HG03095 (cell line): ENCODE measurements around the gene PGP.
"Not testable (repeated sequence)": the region's sequence is repeated elsewhere in the genome, so short reads cannot be mapped to it uniquely, and the experiment has no call there.

ENCODE experiments used
- ATAC-seq: cut with Tn5 transposase; IDR thresholded peaks from one replicate; pipeline ENCODE4 v1.9.1; 2021; ENCODE audit warnings: moderate library complexity; ENCODE audit not compliant: unreplicated experiment

Gene PGP, protein sequence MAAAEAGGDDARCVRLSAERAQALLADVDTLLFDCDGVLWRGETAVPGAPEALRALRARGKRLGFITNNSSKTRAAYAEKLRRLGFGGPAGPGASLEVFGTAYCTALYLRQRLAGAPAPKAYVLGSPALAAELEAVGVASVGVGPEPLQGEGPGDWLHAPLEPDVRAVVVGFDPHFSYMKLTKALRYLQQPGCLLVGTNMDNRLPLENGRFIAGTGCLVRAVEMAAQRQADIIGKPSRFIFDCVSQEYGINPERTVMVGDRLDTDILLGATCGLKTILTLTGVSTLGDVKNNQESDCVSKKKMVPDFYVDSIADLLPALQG

DNA sequence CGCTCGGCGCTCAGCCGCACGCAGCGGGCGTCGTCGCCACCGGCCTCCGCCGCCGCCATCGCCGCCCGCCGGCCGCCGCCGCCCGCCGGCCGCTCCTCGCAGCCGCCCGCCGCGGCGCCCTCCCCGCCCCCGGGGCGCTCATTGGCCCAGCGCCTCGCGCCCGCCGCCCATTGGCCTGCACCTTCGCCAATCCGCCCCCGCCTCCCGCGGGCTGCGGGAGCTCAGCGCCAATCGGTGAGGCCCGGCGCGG is at the start of gene PGP:
Gene PGP, minus strand, starts transcription at position 122 of the 250 bp plus-strand sequence. Its CDS starts 63 bp downstream, at position 59.
- peak; percentile 78 for ATAC-seq

DNA sequence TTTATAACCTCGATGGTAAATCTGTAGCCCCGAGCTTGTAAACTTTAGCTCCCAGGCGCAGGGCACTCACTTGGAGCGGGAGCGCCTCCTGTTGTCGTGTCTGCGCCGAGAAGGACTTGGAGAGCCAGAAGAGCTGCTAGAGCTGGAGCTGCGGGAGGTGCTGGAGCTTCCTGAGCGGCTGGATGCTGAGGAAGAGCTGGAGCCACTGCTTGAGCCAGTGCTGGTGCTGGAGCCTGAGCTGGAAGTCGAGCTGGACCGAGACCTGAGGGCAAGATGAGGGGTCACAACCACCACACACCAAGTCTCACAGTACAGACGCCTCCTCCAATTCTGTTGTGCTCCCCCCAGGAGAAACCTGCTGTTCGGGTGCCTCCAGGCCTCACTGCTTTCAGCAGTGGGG is 48.4 kb upstream of the PGP start:
- ATAC-seq = not testable (repeated sequence)

DNA sequence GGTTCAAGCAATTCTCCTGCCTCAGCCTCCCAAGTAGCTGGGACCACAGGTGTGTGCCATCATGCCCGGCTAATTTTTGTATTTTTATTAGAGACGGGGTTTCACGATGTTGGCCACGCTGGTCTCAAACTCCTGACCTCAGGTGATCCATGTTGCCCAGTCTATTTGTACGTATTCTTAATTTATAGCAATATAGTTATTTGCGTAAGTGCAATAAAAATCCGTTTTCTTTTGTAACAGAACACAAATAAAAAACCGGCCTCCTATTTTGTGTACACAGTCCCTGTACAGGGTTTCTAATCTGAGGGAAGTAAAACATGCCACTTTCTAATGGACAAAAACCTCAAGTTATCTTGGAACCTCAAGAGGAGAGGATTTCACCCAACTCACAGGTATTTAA is 45.6 kb upstream of the PGP start:
- no peak for ATAC-seq

DNA sequence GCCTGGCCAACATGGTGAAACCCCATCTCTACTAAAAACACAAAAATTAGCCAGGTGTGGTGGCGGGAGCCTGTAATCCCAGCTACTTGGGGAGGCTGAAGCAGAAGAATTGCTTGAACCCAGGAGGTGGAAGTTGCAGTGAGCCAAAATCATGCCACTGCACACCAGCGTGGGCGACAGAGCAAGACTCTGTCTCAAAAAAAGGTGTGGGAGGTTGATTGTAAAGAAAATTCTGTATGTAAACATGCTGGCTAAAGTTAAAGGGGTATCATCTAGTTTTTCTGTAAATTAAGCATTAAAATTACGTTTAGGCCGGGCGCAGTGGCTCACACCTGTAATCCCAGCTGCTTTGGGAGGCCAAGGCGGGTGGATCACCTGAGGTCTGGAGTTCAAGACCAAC is 43.9 kb upstream of the PGP start:
- not testable (repeated sequence) for ATAC-seq

DNA sequence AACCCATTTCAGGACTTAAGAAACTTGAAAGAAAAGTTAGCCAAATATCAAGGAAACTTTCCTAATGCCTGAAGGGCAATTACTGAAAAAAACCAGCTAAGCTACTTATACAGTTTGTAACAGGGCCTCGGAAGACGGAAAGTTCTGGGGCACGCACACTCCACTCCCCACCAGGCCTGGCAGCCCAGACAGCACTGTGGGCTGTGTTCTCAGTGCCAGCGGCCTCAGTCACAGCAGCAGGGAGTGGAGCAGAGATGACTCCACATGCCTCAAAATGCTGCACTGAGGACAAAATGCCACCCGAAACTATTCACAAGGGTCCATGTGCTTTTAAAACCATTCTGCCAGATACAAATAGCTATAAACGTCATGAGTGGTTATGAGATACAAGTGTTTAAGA is 43.1 kb upstream of the PGP start:
- ATAC-seq = no peak

DNA sequence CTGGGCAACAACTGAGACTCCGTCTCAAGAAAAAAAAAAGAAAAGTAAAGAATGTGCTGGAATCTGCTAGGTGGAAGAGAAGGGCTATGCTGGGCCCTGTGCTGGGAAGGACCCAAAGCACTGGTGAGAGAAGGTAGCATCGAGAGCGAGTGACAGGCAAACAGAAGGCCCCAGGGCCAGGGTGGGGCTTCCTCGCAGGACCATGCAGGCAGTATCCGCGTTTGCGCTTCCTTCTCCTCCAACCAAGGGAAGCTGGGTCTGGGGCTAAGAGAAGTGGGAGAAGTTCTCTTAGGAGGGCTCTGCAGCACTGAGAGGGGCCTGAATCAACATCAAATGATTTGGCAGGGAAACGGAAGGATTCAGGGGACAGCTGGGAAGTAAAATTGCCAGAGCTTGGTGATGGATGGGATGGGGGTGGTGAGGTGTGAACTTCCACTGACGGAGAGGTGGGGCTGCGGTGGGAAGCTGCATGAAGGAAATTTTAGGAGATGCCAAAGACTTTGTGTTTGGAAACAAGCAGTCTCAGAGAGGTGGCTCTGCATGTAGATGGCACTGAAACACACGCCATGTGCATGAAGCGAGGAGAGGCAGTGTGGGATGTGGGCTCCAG is 42.0 kb upstream of the PGP start:
- ATAC-seq = no peak

DNA sequence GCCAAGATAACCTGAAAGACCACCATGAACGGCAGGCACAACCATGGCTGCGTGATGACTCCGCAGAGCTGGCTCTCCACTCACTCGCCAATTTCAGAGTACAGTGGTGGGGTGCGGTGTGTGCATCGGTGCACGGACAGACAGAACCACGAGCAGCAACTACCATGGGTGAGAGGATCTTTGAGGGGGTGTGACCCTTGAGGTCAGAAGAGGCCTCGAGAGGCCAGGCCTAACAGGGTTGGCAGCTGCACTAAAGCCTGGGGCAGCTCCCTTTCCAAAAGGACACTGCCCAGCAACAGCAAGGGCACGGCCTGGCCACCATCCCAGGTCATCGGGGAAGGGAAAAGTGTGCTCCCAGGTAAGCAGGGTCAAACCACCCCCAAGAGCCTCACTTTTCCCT is 38.7 kb upstream of the PGP start:
- ATAC-seq = no peak

DNA sequence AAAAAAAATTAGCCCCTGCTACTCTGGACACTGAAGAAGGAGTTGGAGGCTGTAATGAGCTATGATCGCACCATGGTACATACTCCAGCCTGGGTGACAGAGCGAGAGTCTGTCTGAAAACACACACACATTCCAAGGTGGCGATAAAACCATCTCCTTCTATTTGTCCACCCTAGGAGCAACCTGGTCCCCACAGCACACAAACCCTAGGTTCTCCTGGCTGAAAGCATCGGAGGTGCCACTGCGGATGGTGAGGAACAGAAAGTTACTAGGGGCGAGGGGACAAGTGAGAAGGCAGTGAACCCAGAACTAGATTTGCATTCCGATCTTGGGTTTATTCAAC is 38.1 kb upstream of the PGP start:
- no peak for ATAC-seq

DNA sequence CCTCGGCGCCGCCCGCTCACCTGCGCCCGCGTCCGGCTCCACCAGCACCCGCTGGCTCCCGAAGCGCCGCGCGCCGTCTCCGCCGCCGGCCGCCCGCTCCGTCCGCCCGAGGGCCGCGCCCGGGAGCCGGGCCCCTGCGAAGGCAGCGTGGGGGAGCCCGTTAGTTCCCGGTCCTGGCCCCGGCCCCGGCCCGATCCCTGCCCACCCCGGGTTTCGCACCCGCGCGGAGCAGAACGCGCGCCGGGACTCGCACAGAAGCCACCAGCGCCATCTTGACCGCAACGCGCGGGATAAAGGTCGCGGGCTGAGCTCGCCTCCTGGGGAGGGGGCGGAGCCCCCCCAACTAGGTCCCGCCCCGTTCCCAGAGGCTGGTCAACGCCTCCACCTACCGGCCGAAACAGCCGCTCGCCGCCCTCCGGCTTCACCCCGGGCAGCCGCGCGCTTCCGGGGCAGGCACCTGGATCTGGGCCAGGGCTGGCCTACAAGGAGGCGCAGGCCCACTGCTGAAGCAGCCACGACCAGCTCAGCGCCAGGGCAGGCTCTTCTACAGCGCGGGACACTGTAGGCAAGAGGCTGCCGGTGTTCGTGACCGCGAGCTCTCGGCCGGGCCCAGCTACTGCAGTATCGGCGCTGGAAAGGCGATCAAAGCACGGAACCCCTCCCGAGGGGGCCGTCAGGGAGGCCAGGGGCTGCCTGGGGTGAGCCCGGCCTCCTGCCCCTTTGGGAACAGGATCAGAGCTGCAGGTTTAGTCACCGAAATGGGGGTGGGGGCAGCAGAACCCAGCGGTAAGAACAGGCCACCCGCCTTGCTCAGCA is 36.9 kb upstream of the PGP start, which contains the start of gene ECI1:
Gene ECI1, minus strand, starts transcription at position 292 of the 816 bp plus-strand sequence. Its CDS starts 21 bp downstream, at position 271.
- peak; percentile 83 for ATAC-seq

DNA sequence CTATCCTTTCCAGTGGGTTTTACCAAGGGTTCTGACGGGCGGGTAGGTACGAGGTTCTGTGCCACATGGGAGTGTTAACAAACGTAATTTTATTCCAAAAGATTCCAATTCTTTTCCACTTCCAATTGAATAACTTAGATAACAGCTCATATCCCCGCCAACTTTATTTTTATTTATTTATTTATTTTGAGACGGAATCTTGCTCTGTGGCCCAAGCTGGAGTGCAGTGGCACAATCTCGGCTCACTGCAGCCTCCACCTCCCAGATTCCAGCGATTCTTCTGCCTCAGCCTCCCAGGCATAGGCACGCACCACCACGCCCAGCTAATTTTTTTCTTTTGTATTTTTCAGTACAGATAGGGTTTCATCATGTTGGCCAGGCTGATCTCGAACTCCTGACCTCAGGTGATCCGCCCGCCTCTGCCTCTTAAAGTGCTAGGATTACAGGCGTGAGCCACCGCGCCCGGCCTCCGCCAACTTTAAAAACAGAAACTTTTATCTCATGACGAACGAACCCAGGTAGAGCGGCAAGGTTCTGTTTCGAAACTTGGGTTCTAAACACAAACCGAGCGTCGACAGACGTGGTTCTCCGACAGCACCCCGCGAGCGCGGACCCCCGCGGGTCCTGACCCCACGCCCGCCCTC is 36.1 kb upstream of the PGP start:
- ATAC-seq = no peak

DNA sequence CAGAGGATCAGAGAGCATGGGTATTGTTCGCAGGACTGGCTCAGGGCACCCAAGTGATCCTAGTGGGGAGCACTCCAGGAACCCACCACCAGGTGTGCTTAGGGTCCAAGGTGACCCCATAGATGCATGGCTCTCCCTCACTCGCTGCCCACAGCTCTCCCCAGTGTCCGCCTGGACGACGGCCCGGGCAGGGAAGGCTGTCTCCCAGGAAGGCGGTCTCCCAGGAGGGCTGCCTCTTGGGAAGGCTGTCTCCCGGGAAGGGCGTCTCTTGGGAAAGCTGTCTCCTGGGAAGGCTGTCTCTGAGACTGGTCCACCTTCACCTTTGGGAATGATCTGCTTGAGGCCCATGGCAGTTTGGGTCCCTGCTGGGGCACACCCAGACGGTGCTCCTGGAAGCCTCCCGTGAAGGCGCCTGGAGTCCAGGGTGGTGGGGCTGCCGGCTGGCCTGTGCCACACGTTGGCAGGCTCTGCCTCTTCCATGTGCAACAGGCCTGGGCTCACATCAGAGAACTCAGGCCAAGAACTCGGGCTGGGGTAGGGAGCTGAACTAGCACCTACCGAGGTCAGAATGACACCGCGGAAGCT is 31.8 kb upstream of the PGP start:
- ATAC-seq = no peak

DNA sequence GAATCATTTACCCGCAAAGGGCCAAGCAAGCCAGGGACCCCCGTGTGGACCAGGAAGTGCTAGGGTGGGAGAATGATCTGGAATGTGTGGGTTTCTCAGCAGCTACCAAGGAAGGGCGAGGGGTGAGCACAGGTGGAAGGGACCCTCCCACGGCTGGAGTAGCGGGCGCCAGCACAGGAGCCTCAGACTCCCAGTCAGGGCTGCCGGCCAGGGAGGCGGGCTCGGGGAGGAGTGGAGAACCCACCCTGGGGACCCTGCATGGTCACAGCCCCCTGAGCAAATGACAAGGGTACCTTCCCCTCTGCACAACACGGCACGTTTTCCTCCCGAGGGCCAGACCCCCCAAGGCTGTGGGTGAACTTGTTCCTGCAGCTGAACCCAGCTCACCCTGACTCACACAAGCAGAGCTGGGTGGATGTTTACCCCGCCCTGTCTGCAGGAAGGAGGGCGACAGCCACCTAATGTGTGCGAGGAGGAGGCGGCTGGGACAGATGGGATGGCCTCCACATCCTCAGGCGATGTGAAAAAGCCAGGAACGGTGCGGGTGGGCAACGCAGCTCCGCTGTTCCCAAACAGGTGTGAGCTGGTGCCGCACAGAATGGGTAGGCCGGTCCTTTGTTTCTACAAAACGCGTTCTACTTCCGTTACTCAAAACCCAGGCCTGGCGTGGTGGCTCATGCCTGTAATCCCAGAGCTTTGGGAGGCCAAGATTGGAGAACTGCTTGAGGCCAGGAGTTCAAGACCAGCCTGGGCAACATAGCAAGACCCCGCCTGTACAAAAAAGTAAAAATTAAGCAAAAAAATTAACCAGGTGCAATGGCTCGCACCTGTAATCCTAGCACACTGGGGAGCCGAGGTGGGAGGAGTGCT is 30.5 kb upstream of the PGP start:
- no peak for ATAC-seq

DNA sequence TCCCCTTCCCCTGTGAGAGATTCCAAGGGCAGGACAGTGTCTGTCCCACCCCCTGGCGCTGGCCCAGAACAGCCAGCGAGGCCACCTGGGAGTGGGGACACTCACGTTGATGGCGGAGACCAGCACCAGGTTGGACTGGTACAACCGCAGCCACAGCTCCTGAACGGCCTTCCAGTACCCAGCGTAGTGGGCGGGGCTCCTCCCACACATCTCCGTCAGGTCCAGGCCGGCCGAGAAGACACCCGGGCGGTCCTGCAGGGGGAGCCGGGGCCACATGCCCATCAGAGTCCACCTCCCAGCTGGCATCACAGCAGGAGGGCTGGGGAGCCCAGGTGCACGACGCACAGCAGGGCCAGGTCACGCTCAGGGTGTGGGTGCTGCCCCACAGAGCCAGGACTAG is 29.7 kb upstream of the PGP start:
- no peak for ATAC-seq

DNA sequence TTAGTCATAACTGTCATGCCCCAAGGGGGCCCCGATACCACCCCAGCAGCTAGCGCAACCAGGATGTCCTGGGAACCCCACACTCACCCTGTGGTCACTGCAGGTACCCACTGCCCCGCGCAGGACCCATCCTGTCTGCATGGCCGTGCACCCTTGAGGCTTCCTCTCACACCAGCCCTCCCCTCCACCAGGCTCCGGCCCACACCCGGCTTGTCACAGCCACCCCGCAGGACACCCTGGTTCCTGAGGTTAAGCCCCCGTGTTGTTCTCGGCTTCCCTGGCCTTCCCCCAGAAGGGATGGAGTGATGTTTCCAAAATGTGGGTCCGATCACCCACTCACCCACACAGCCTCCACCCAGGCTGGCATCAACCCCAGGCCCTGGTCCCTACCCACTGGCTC is 29.1 kb upstream of the PGP start:
- no peak for ATAC-seq

DNA sequence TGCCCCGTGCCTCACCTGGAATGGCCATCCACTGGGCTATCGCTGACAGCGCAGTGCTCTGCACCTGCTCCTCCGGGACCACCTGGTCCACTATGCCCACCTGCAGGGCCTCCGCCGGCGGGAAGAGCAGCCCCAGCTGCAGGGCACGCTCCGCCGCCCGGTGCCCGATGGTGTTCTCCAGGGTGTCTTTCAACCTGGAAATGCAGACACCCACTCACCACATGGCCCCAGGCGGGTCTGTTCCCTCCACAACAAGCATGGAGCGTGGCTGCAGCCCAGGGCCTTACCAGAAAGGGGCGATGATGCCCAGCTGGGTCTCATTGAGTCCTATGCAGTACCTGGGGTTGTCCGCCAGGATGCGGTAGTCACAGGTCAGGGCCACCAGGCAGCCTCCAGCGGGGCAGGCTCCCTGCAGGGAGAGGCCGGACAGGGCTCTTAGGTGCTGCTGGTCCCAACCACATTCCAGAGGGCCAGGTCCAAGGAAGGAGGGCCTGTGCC is 28.4 kb upstream of the PGP start:
- no peak for ATAC-seq

DNA sequence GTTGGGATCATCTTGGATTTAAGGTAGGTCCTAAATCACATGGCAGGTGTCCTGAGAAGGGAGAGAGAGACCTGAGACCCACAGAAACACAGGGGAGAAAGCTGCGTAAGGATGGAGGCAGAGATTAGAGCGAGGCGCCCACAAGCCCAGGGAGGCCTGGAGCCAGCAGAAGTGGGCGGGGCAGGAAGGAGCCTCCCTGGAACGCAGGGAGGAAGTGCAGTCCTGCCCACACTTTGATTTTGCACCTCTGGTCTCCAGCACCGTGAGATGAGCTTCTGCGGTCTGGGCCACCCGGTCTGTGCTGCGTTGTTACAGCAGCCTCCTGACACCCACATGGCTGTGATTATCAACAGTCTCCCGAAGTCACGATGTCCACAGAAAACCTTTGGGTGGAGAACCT is 28.0 kb upstream of the PGP start:
- no peak for ATAC-seq

DNA sequence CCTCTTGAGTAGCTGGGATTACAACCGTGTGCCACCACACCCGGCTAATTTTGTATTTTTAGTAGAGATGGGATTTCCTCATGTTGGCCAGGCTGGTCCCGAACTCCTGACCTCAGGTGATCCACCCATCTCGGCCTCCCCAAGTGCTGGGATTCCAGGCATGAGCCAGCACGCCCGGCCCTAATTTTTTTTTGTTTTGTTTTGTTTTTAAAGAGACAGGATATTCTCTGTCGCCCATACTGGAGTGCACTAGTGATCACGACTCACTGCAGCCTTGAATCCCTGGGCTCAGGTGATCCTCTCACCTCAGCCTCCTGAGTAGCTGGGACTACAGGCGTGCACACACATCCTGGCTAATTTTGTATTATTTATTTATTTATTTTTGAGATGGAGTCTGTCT is 25.7 kb upstream of the PGP start:
- not testable (repeated sequence) for ATAC-seq

DNA sequence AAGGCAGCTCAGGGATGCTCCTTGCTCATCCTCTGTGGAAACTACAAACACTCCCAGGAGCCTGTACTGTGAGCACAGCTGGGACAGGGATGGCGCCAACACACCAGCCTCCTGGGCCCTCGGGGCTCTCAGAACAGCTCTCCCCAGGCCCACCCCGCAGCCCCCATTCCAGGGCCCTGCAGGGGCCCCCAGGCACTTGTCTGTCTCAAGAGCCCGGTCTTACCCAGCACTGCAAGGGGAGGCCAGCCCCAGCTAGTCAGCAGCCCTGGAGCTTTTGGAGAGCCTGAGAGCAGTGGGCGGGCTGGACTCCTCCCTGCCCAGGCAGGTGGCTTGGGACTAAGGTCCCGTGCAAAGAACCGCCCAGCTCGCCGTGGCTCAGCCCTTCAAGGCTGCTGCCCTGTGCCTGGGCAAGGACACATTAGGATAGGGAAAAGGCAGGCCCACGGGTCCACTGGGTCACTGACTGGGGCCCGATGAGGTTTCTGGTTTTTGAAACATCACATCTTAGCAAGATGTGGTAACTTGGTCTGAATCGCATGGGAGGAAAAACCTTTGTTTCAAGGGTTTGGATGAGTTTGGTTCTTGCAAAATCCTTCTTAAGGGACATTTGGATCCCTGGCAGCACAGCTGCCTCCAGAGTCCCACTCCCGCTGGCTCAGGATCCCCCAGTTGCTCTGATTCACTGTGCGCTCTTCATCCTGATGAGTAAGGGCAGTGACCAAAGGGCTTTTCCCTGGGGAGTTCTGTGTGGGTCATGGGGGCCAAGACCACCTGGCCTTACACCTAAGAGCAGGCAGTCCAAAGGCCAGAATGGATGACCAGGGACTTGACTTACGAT is 24.4 kb upstream of the PGP start:
- no peak for ATAC-seq

DNA sequence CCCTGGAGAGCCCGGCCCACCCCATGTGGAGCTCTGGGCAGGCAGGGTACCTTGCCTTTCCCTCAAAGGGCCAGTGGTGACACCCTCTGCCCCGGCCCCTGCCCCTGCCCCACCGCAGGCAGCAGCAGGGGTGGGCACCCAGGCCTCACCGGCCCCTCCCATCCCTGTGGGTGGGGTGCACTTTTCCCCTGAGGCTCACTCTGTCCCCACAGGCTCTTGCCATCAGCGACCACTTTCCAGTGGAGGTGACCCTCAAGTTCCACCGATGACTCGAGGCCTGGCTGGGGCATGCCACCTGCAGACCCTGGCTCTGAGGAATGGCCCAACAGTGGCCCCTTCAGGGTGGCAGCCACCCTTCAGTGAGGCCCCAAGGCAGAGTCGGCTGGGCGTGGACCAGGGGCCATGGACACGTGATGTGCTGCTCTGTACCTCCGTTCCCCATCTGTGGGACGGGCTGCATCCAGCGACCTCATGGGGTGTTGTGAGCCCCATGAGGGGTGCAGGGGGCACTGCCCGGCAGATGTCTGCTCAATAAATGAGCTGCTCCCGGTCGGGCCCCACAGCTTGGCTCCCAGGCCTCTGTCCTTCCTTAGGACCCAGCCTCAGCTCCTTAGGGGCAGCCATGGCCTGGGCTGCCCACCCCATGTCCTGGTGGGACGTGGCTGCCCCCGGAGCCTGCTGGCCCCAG is 23.7 kb upstream of the PGP start:
- ATAC-seq = no peak
